Ovary (tissue), 9 donors: Measurements from ENCODE around the gene SPATA3. TPM values are rescaled to one million over a fixed set of nuclear protein-coding genes. Genes with fewer than 3 reads are reported as not detected.

Experiments
- DNase-seq, 5 donors: peaks; one replicate each; pipeline ENCODE4 v3.0.0-alpha.2; 2019 to 2020
- H3K27ac ChIP-seq, 2 donors: fragments of 200-600 bp; one replicate each; pipeline versions ENCODE4 v1.5.1 to v1.8.0; 2019 to 2022
- H3K27me3 ChIP-seq: fragments of 200-600 bp; one replicate; pipeline ENCODE4 v1.8.0; 2022
- H3K36me3 ChIP-seq: fragments of 200-600 bp; sonication (generic); one replicate; pipeline ENCODE4 v1.5.1; 2019
- H3K4me1 ChIP-seq: one replicate; pipeline ENCODE4 v1.8.1; 2013; ENCODE audit warnings: mild to moderate bottlenecking, moderate library complexity; ENCODE audit not compliant: insufficient read depth
- H3K4me3 ChIP-seq: fragments of 200-600 bp; sonication (generic); one replicate; pipeline ENCODE4 v1.5.1; 2017
- H3K9me3 ChIP-seq, 2 donors: fragments of 200-600 bp in 1 of 2; sonication (generic) in 1 of 2; one replicate each; pipeline versions ENCODE4 v1.5.1 to v1.8.1; 2013 to 2019; ENCODE audit warnings: mild to moderate bottlenecking in 1 of 2, moderate library complexity in 1 of 2
- EP300 ChIP-seq: sonication (generic); formaldehyde crosslinking; IDR thresholded peaks from one replicate; pipeline ENCODE4 v1.6.1; 2017; ENCODE audit warnings: antibody characterized with exemption
- POLR2A ChIP-seq: fragments of 450-650 bp; IDR thresholded peaks from one replicate; pipeline ENCODE4 v1.6.1; 2017; ENCODE audit warnings: antibody characterized with exemption, mild to moderate bottlenecking, moderate library complexity
- WGBS, 3 donors: extraction: QIAGEN DNeasy Blood & Tissue Kit in 1 of 3; methylation state at CpG; one replicate each; pipeline versions ENCODE4 v1.1.5 to v1.1.7; 2013 to 2017; 5-methylcytosine and 5-hydroxymethylcytosine counted together
- intact Hi-C, 4 donors: fragments of 100-400 bp; cut with DNase I; formaldehyde crosslinking; loops; one replicate each; pipeline versions ENCODE4 v1.11.0 to v1.15.1; 2022 to 2023
- polyA plus RNA-seq, 2 donors: library from polyadenylated mRNA; stranded (reverse); fragments of 200-250 nt in 1 of 2; fragments of 350-450 nt in 1 of 2; fragmentation: Illumina TruSeq in 1 of 2; extraction: RNeasy Lipid Tissue Mini Kit (QIAGEN cat#74804) in 1 of 2; gene quantifications; one replicate each; pipeline ENCODE4 v1.2.3, GENCODE V29; 2013 to 2014
- total RNA-seq, 7 donors: library from RNA; depleted of rRNA in 2 of 7; stranded (reverse); fragments of >200 nt in 2 of 7; fragmentation: NEBNext Ultra II Directional in 3 of 7; extraction: Animal tissue kit (Norgen Biotek cat#: 25700) in 3 of 7; gene quantifications; one replicate each; pipeline versions ENCODE4 v1.1.0 to v1.2.4, GENCODE V29; 2016 to 2023
- TF ChIP-seq, protein P1 (sequence below), 3 donors: fragments of 450-650 bp in 2 of 3; fragments of 200-600 bp in 1 of 3; IDR thresholded peaks; one replicate each; pipeline versions ENCODE4 v1.5.1 to v1.8.0; 2016 to 2022; ENCODE audit warnings: antibody characterized with exemption in 3 of 3, mild to moderate bottlenecking in 1 of 3
- donor health status: DM: no; HTN: no; CAD: no; lungs with moderate emphysema.
- donor health status: DM: no; HTN: no; CAD: no.
- donor health status: Bipolar disorder and iron deficiency.
- donor health status: DM: yes; HTN: yes; CAD: no.
- donor health status: DM: no; HTN: no; CAD: no.
- donor health status: DM: yes; HTN: yes; CAD: no.

The SPATA3 gene
- total and polyA plus RNA-seq, 9 donors: not detected

DNA sequence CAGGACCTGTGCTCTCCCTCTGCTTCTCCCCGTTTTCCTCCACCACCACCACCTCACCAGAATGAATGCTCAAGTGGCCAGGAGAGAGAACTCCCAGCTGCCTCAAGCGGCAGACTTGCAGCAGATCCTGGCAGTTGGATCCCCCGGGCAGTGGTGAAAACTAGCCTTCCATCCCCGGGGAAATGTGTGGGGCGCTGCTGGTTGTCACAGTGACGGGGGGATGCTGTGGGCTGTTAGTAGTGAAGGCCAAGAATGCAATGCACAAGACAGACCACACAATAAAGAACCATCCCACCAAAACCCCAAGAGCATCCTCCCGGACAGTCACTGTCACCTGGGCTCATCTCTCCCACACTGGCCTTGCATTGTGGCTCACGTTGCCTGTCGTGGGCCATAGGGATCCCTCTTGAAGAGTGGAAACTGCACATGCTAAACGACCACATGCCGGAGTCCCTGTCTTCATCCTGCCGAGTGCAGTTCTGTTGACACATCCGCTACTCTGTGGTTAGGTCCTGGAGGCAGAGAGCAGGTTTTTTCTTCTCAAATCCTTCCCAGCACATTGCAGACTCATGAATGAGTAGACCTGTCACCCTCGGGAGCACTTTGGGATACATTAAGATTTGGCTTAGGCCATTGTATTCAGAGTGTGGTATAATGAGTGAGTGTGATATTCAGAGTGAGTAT is 13.5 kb downstream of the SPATA3 start:
- Histone ChIP-seq H3K27ac (no peak overlapping the region), H3K27me3 (no peaks in the 10 kb centered on the region), H3K36me3 (no peaks in the 10 kb centered on the region), H3K9me3 (no peaks in the 10 kb centered on the region), H3K4me3 (no peak overlapping the region), H3K4me1 (no peaks in the 10 kb centered on the region)
- intact Hi-C loops: no loop called here
- TF ChIP-seq, protein P1, sequence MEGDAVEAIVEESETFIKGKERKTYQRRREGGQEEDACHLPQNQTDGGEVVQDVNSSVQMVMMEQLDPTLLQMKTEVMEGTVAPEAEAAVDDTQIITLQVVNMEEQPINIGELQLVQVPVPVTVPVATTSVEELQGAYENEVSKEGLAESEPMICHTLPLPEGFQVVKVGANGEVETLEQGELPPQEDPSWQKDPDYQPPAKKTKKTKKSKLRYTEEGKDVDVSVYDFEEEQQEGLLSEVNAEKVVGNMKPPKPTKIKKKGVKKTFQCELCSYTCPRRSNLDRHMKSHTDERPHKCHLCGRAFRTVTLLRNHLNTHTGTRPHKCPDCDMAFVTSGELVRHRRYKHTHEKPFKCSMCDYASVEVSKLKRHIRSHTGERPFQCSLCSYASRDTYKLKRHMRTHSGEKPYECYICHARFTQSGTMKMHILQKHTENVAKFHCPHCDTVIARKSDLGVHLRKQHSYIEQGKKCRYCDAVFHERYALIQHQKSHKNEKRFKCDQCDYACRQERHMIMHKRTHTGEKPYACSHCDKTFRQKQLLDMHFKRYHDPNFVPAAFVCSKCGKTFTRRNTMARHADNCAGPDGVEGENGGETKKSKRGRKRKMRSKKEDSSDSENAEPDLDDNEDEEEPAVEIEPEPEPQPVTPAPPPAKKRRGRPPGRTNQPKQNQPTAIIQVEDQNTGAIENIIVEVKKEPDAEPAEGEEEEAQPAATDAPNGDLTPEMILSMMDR (IDR thresholded peaks at IDR 0.05): no peak
- no peak for TF ChIP-seq EP300
- TF ChIP-seq POLR2A: no peak
- 55 to 56% (median 56%) methylated on average over 14 of the region's 14 CpGs for WGBS, 3 donors
- no peak for DNase-seq

DNA sequence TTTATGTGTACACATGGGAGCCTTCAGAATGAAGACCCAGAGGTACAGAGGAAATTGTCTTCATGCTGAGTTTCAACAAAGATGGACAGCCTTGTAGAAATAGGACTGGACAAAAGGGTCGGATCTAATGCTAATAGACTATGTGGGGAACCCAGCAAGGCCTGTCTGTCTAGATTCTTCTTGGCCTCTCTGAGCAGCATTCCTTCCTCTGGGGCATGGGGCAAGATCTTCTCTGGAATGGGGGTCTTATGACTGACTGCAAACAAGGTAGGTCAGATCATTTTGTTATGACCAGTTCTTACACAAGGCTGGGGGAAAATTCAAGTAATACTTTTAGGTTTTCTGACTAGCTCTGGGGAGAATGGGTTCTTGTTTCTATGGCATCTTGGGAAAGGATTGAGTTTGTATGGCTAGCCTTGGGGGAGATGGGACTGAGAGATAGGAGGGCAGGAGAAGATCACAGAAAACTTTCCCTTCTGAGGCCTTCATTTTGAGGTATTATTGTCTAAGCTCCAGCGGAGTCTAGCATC is 14.3 kb downstream of the SPATA3 start:
- H3K27me3 ChIP-seq: no peaks in the 10 kb centered on the region
- H3K27ac ChIP-seq: no peak overlapping the region
- no peaks in the 10 kb centered on the region for H3K9me3 ChIP-seq
- no peak for DNase-seq
- intact Hi-C loops: no loop called here
- H3K4me1 ChIP-seq: no peaks in the 10 kb centered on the region
- TF ChIP-seq, protein P1 (IDR thresholded peaks at IDR 0.05): no peak
- TF ChIP-seq EP300: no peak
- no peak for TF ChIP-seq POLR2A
- no peak overlapping the region for H3K4me3 ChIP-seq
- H3K36me3 ChIP-seq: no peaks in the 10 kb centered on the region
- 42 to 95% (median 67%) methylated on average over 2 of the region's 2 CpGs for WGBS, 3 donors

DNA sequence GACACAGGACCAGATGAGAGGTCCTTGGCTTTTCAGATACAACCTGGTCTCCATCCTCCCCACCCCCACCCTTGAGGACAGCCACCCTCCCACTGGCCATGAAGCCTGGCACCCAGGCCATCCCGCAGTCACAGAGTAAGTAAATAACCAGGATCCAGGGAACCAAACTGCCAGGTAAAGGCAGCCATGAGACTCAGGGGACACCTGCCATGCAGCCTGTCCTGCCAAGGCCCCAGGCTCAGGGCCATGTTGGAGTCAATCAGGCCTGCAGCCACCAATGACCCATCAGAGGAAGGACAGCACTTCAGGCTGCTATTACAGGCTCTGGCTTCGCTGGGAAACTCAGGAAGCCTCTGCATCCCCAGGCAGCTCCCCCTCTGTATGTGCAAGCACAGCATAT is 15.6 kb downstream of the SPATA3 start:
- Histone ChIP-seq H3K4me1 (no peaks in the 10 kb centered on the region), H3K36me3 (no peaks in the 10 kb centered on the region), H3K27ac (no peak overlapping the region), H3K27me3 (no peaks in the 10 kb centered on the region), H3K4me3 (no peak overlapping the region), H3K9me3 (no peaks in the 10 kb centered on the region)
- intact Hi-C loops: no loop called here
- no peak for TF ChIP-seq EP300
- no peak for TF ChIP-seq POLR2A
- TF ChIP-seq, protein P1 (IDR thresholded peaks at IDR 0.05): no peak
- DNase-seq: no peak
- 38 to 63% (median 56%) methylated on average over 2 of the region's 2 CpGs for WGBS, 3 donors

DNA sequence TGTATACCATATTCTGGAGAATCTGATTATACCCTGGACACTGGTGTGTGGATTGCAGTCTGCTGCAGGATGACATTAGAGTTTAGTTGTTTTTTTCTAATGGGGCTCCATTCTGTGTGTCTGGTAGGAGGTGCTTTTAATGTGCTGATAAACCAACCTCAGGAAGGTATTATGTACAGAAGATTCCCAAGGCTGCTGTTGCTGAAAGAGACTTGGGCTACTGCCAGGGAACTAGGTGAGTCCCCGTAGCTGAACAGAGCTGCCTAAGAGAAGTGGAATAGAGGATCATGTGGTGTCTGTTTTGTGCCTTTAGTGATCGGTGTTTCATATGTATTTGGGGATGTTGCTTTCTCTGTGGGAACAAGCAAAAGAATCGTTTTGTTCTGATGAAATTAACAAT is 16.5 kb downstream of the SPATA3 start:
- Histone ChIP-seq H3K9me3 (no peaks in the 10 kb centered on the region), H3K4me1 (no peaks in the 10 kb centered on the region), H3K36me3 (no peaks in the 10 kb centered on the region), H3K27ac (no peak overlapping the region), H3K27me3 (no peaks in the 10 kb centered on the region), H3K4me3 (no peak overlapping the region)
- intact Hi-C loops: no loop called here
- TF ChIP-seq, protein P1 (IDR thresholded peaks at IDR 0.05): no peak
- no peak for TF ChIP-seq POLR2A
- no peak for TF ChIP-seq EP300
- 46 to 72% (median 59%) methylated on average over 3 of the region's 3 CpGs for WGBS, 3 donors
- DNase-seq: no peak
